ENCODE data around the gene DDR1. TPM values are rescaled to one million over a fixed set of nuclear protein-coding genes. Genes with fewer than 3 reads are reported as not detected.
"Not testable (repeated sequence)": the region's sequence is repeated elsewhere in the genome, so short reads cannot be mapped to it uniquely, and the experiment has no call there.

DDR1 gene
- total RNA-seq, 1 experiment from 2014 or later, result 108 TPM

DNA sequence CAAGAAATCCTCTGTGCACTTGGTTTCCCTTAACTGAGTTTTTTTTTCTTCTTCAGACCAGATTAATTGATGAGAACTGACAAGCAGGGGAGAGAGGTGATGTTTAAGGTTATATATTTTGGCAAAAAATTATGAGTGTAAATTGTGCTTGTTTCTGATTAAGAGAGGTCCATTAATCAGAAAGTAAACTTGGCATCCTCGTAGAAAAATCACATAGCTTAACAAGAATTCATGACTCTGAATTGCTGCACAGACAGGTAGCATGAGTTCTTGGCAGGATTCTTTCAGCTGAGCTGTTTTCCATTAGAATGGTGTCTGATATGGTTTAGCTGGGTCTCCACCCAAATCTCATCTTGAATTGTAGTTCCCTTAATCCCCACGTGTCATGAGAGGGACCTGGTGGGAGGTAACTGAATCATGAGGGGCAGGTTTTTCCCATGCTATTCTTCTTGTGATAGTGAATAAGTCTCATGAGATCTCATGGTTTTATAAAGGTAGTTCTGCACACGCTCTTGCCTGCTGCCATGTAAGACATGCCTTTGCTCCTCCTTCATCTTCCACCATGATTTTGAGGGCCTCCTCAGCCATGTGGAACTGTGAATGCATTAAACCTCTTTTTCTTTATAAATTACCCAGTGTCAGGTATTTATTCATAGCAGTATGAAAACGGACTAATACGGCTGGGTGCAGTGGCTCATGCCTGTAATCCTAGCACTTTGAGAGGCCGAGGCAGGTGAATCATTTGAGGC lies 34.2 kb upstream of the DDR1 start:
- no peaks in the 10 kb centered on the region for H3K36me3 ChIP-seq (ENCODE audit: low read depth, low read length)
- no peak overlapping the region for H3K4me2 ChIP-seq (ENCODE audit: low read length)
- DNase-seq (no peak), ATAC-seq (no peak)
- no peaks in the 10 kb centered on the region for H4K20me1 ChIP-seq (ENCODE audit: low read length)
- no peak overlapping the region for H3K27ac ChIP-seq (ENCODE audit: low read length)
- H2AFZ ChIP-seq (ENCODE audit: low read length), result no peak overlapping the region
- H3K9me3 ChIP-seq (ENCODE audit: low read length), result no peaks in the 10 kb centered on the region
- H3K4me3 ChIP-seq (ENCODE audit: low read length), result no peak overlapping the region
- no peaks in the 10 kb centered on the region for H3K9me2 ChIP-seq (replicated peaks; ENCODE audit: low read length)
- H3F3A ChIP-seq (ENCODE audit: low read length, unreplicated experiment), result no peaks in the 10 kb centered on the region
- intact Hi-C loops (cut with micrococcal nuclease), result no loop called here
- TF ChIP-seq, protein P1, sequence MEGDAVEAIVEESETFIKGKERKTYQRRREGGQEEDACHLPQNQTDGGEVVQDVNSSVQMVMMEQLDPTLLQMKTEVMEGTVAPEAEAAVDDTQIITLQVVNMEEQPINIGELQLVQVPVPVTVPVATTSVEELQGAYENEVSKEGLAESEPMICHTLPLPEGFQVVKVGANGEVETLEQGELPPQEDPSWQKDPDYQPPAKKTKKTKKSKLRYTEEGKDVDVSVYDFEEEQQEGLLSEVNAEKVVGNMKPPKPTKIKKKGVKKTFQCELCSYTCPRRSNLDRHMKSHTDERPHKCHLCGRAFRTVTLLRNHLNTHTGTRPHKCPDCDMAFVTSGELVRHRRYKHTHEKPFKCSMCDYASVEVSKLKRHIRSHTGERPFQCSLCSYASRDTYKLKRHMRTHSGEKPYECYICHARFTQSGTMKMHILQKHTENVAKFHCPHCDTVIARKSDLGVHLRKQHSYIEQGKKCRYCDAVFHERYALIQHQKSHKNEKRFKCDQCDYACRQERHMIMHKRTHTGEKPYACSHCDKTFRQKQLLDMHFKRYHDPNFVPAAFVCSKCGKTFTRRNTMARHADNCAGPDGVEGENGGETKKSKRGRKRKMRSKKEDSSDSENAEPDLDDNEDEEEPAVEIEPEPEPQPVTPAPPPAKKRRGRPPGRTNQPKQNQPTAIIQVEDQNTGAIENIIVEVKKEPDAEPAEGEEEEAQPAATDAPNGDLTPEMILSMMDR (conservative IDR thresholded peaks at IDR 0.05; ENCODE audit: low read depth, low read length), result no peak
- TF ChIP-seq EZH2phosphoT487 (IDR thresholded peaks at IDR 0.05; ENCODE audit: borderline replicate concordance, low read length) (no peak), EZH2 (IDR thresholded peaks at IDR 0.05; ENCODE audit: low read length, unreplicated experiment) (no peak)
- CTCF ChIA-PET, result no interaction called here
- no peaks in the 10 kb centered on the region for H3K27me3 ChIP-seq (ENCODE audit: low read length)
- no TSS peak for BruUV-seq (replicated peaks)
- no peaks in the 10 kb centered on the region for H3K4me1 ChIP-seq (ENCODE audit: insufficient read depth, low read length)
- no peaks in the 10 kb centered on the region for H3K79me2 ChIP-seq (ENCODE audit: low read length)
- H3K9ac ChIP-seq (ENCODE audit: low read length), result no peak overlapping the region
- POLR2A ChIA-PET (ENCODE audit: unreplicated experiment), result interaction anchor here (0.6 kb wide), 1 partner anchor 285 kb away, joined by 19 read pairs; no protein-coding TSS in a partner anchor

DNA sequence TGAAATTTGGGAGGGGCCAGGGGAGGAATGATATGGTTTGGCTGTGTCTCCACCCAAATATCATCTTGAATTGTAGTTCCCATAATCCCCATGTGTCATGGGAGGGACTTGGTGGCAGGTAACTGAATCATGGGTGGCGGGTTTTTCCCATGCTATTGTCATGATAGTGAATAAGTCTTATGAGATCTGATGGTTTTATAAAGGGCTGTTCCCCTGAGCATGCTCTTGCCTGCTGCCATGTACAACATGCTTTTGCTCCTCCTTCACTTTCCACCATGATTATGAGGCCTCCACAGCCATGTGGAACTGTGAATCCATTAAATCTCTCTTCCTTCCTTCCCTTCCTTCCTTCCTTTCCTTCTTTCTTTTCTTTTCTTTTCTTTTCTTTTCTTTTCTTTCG lies 31.9 kb upstream of the DDR1 start:
- CTCF ChIA-PET; H3K9me2 ChIP-seq (replicated peaks; ENCODE audit: low read length); H3K27ac ChIP-seq (ENCODE audit: low read length); ATAC-seq; H3K4me1 ChIP-seq (ENCODE audit: insufficient read depth, low read length); H2AFZ ChIP-seq (ENCODE audit: low read length); H3K79me2 ChIP-seq (ENCODE audit: low read length); POLR2A ChIA-PET (ENCODE audit: unreplicated experiment); H4K20me1 ChIP-seq (ENCODE audit: low read length); BruUV-seq (replicated peaks); intact Hi-C loops (cut with micrococcal nuclease); H3K36me3 ChIP-seq (ENCODE audit: low read depth, low read length); H3K9ac ChIP-seq (ENCODE audit: low read length); DNase-seq; H3K4me3 ChIP-seq (ENCODE audit: low read length); H3K9me3 ChIP-seq (ENCODE audit: low read length); H3K27me3 ChIP-seq (ENCODE audit: low read length); H3F3A ChIP-seq (ENCODE audit: low read length, unreplicated experiment); H3K4me2 ChIP-seq (ENCODE audit: low read length): not testable (repeated sequence)

DNA sequence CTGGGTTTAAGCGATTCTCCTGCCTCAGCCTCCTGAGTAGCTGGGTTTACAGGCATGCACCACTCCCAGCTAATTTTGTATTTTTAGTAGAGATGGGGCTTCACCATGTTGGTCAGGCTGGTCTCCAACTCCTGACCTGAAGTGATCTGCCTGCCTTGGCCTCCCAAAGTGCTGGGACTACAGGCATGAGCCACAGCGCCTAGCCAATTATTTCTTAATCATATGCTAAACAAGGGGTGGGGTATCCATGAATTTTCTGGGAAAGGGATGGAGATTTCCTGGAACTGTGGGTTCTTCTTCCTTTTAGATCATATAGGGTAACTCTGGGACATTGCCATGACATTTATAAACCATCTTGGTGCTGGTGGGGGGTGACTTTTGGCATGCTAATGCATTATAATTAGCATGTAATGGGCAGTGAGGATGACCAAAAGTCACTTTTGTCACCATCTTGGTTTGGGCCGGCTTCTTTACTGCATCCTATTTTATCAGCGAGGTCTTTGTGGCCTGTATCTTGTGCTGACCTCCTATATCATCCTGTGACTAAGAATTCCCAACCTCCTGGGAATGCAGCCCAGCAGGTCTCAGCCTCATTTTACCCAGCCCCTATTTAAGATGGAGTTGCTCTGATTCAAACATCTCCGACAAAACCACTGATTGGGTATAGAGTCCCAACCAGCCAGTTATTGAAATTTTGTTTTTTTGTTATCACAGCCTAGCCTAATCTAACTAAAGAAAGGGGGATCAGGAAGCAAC lies 29.9 kb upstream of the DDR1 start:
- Histone ChIP-seq H3K4me2 (ENCODE audit: low read length) (no peak overlapping the region), H2AFZ (ENCODE audit: low read length) (no peak overlapping the region), H3K27me3 (ENCODE audit: low read length) (no peaks in the 10 kb centered on the region), H3K27ac (ENCODE audit: low read length) (no peak overlapping the region), H3F3A (ENCODE audit: low read length, unreplicated experiment) (no peaks in the 10 kb centered on the region), H3K4me1 (ENCODE audit: insufficient read depth, low read length) (no peaks in the 10 kb centered on the region), H3K36me3 (ENCODE audit: low read depth, low read length) (no peaks in the 10 kb centered on the region), H3K9ac (ENCODE audit: low read length) (no peak overlapping the region), H4K20me1 (ENCODE audit: low read length) (no peaks in the 10 kb centered on the region), H3K9me3 (ENCODE audit: low read length) (no peaks in the 10 kb centered on the region), H3K9me2 (replicated peaks; ENCODE audit: low read length) (no peaks in the 10 kb centered on the region), H3K79me2 (ENCODE audit: low read length) (no peaks in the 10 kb centered on the region), H3K4me3 (ENCODE audit: low read length) (no peak overlapping the region)
- intact Hi-C loops (cut with micrococcal nuclease), result no loop called here
- DNase-seq (no peak), ATAC-seq (no peak)
- ChIA-PET CTCF (no interaction called here), POLR2A (ENCODE audit: unreplicated experiment) (no interaction called here)
- BruUV-seq (replicated peaks), result no TSS peak
- TF ChIP-seq, protein P1 (conservative IDR thresholded peaks at IDR 0.05; ENCODE audit: low read depth, low read length), result no peak
- TF ChIP-seq EZH2phosphoT487 (IDR thresholded peaks at IDR 0.05; ENCODE audit: borderline replicate concordance, low read length) (no peak), EZH2 (IDR thresholded peaks at IDR 0.05; ENCODE audit: low read length, unreplicated experiment) (no peak)

Measured in PC-3 (cell line).